Measurements from ENCODE around the gene CRAT.

GRCh38 chr9:129154866-129155477, 44.4 kb upstream of the CRAT start:
- no peak for TF ChIP-seq CTCF (conservative IDR thresholded peaks at IDR 0.05; ENCODE audit: low read depth, low read length)
- TF ChIP-seq EZH2phosphoT487 (IDR thresholded peaks at IDR 0.05; ENCODE audit: borderline replicate concordance, low read length), result no peak
- TF ChIP-seq EZH2 (IDR thresholded peaks at IDR 0.05; ENCODE audit: low read length, unreplicated experiment), result no peak
